HepG2 (cell line): ENCODE data around the gene HES6. TPM values are rescaled to one million over a fixed set of nuclear protein-coding genes. Genes with fewer than 3 reads are reported as not detected.
A peak's percentile ranks its signal among the peaks of the same experiment; 100 is the strongest.

Experiments
- ESRRA ChIP-seq: sonication (generic); formaldehyde crosslinking; IDR thresholded peaks from 2 replicates; pipeline ENCODE4 v1.5.1; 2020; ENCODE audit warnings: mild to moderate bottlenecking, low read depth, missing genetic modification reagents
- IKZF1 ChIP-seq: fragments of 450-650 bp; IDR thresholded peaks from 2 replicates; pipeline ENCODE4 v1.7.1; 2016
- ISX ChIP-seq: sonication (generic); formaldehyde crosslinking; conservative IDR thresholded peaks from 2 replicates; pipeline ENCODE4 v1.5.0; 2020; ENCODE audit warnings: missing genetic modification reagents
- MIER2 ChIP-seq: IDR thresholded peaks from 2 replicates; pipeline ENCODE4 v1.6.1; 2016; ENCODE audit warnings: missing biosample characterization, missing genetic modification reagents
- MIXL1 ChIP-seq: IDR thresholded peaks from 2 replicates; pipeline ENCODE4 v1.6.1; 2016
- NKX3-1 ChIP-seq: sonication (generic); formaldehyde crosslinking; IDR thresholded peaks from 2 replicates; pipeline ENCODE4 v1.5.0; 2020; ENCODE audit warnings: missing genetic modification reagents
- POLR2A ChIP-seq, 2 experiments: IDR thresholded peaks; 2 replicates each; pipeline ENCODE4 v1.6.1; 2011; ENCODE audit warnings: low read depth in 2 of 2, low read length in 2 of 2, mild to moderate bottlenecking in 1 of 2, moderate library complexity in 1 of 2; ENCODE audit not compliant: insufficient read depth in 1 of 2
- RXRA ChIP-seq: sonication (generic); formaldehyde crosslinking; IDR thresholded peaks from 2 replicates; pipeline ENCODE4 v1.5.1; 2020; ENCODE audit warnings: missing genetic modification reagents
- SKI ChIP-seq: fragments of 450-650 bp; IDR thresholded peaks from one replicate; pipeline ENCODE4 v1.6.1; 2018; ENCODE audit warnings: mild to moderate bottlenecking; ENCODE audit not compliant: partially characterized antibody
- STAT5B ChIP-seq: sonication (generic); formaldehyde crosslinking; IDR thresholded peaks from 2 replicates; pipeline ENCODE4 v1.4.0; 2020; ENCODE audit warnings: missing genetic modification reagents
- ZBTB37 ChIP-seq: sonication (generic); formaldehyde crosslinking; IDR thresholded peaks from 2 replicates; pipeline ENCODE4 v1.4.0; 2020; ENCODE audit warnings: mild to moderate bottlenecking, missing genetic modification reagents
- ZBTB44 ChIP-seq: sonication (generic); formaldehyde crosslinking; IDR thresholded peaks from 2 replicates; pipeline ENCODE4 v1.4.0; 2020; ENCODE audit warnings: missing genetic modification reagents
- ZBTB49 ChIP-seq: sonication (generic); formaldehyde crosslinking; IDR thresholded peaks from 2 replicates; pipeline ENCODE4 v1.4.0; 2020; ENCODE audit warnings: missing genetic modification reagents, borderline replicate concordance
- ZFP62 ChIP-seq: sonication (generic); formaldehyde crosslinking; IDR thresholded peaks from 2 replicates; pipeline ENCODE4 v1.4.0; 2020; ENCODE audit warnings: missing genetic modification reagents
- ZKSCAN5 ChIP-seq: sonication (generic); formaldehyde crosslinking; IDR thresholded peaks from 2 replicates; pipeline ENCODE4 v1.5.1; 2020; ENCODE audit warnings: mild to moderate bottlenecking, missing genetic modification reagents
- ZNF335 ChIP-seq: sonication (generic); formaldehyde crosslinking; IDR thresholded peaks from 2 replicates; pipeline ENCODE4 v1.4.0; 2020; ENCODE audit warnings: missing genetic modification reagents
- ZNF468 ChIP-seq: sonication (generic); formaldehyde crosslinking; IDR thresholded peaks from 2 replicates; pipeline ENCODE4 v1.8.0; 2022; ENCODE audit warnings: mild to moderate bottlenecking, moderate library complexity, missing genetic modification reagents
- ZNF503 ChIP-seq: sonication (generic); formaldehyde crosslinking; IDR thresholded peaks from 2 replicates; pipeline ENCODE4 v1.4.0; 2020; ENCODE audit warnings: missing genetic modification reagents
- ZNF530 ChIP-seq: sonication (generic); formaldehyde crosslinking; IDR thresholded peaks from 2 replicates; pipeline ENCODE4 v1.5.0; 2020; ENCODE audit warnings: low read depth, mild to moderate bottlenecking, missing genetic modification reagents
- ZNF564 ChIP-seq: sonication (generic); formaldehyde crosslinking; IDR thresholded peaks from 2 replicates; pipeline ENCODE4 v1.8.1; 2023; ENCODE audit warnings: mild to moderate bottlenecking, missing genetic modification reagents
- ZNF891 ChIP-seq: sonication (generic); formaldehyde crosslinking; IDR thresholded peaks from 2 replicates; pipeline ENCODE4 v1.5.0; 2020; ENCODE audit warnings: mild to moderate bottlenecking, missing genetic modification reagents
- ZSCAN31 ChIP-seq: sonication (generic); formaldehyde crosslinking; IDR thresholded peaks from 2 replicates; pipeline ENCODE4 v1.5.0; 2020; ENCODE audit warnings: low read depth, mild to moderate bottlenecking, missing genetic modification reagents
- polyA plus RNA-seq, 8 experiments: library from polyadenylated mRNA; depleted of rRNA in 3 of 8; stranded (reverse) in 7 of 8; unstranded in 1 of 8; fragments of >200 nt; fragmentation: Illumina TruSeq in 4 of 8; extraction: Trizol in 4 of 8; gene quantifications; 2 replicates each; pipeline versions ENCODE4 v1.2.1 to v1.2.3, GENCODE V29; 2011 to 2016; ENCODE audit warnings: low read depth in 4 of 8, missing spikeins in 1 of 8, mixed read lengths in 1 of 8; ENCODE audit not compliant: insufficient read depth in 1 of 8
- total RNA-seq, 5 experiments: library from RNA; depleted of rRNA; stranded (reverse); fragments of >200 nt; fragmentation: Illumina TruSeq; extraction: Trizol; gene quantifications; 2 replicates each; pipeline ENCODE4 v1.2.3, GENCODE V29; 2016; ENCODE audit warnings: low read depth in 1 of 5
- TF ChIP-seq, protein P1 (sequence below): IDR thresholded peaks from 2 replicates; pipeline ENCODE4 v1.6.1; 2016; ENCODE audit warnings: low read depth, control low read depth

HES6 gene
- total and polyA plus RNA-seq, 2 of the 13 experiments (the other 11 are each of a cell fraction or from before 2014, with no cell fraction given), result 19.5 to 82.8 TPM

DNA sequence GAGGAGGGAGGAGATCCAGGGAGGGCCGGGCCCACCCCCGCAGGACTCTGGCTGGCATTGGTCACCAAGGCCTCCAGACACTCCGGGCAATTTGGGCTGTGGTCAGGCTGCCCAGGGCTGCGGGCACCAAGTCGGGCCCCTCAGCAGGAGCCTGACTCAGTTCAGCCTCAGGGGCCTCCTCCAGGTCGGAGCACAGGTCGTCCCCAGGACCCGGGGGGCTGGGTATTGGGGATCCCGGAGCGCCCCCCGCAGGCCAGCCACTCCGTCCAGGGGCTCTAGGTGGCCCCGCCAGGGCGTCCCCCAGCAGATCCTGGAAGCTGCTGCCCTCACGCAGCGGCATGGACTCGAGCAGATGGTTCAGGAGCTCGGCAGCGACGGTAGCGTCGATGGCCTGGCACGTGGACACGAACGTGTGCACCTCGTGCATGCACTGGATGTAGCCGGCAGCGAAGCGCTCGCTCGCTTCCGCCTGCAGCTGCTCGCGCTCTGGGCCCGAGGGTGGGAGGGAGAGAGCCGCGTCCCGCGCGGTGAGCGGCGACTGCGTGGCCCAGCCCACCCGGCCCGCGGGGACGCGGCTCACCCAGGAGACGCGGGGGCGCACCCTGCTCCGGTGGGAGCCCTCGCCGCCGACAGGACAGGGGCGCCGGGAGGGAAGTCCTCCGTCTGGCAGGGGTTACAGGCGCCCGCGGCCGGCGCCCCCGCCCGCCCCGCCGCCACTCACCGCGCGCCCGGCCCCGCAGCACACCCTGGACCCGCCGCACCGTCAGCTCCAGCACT lies 884 bp downstream of the HES6 start (continued):
- TF ChIP-seq ZBTB49 (CRISPR knock-in tag) (peak; percentile 96), ZNF335 (CRISPR knock-in tag) (0 out of 2 replicates have a peak, but pooled peaks have one; percentile 81), SKI (no peak), NKX3-1 (peak; percentile 100), ZNF503 (CRISPR knock-in tag) (peak; percentile 79), STAT5B (peak; percentile 97), ZKSCAN5 (CRISPR knock-in tag) (no peak), ZBTB37 (CRISPR knock-in tag) (peak; percentile 85), RXRA (CRISPR knock-in tag) (peak; percentile 78), ISX (peak; percentile 99), ZNF468 (CRISPR knock-in tag) (peak; percentile 98), ZSCAN31 (CRISPR knock-in tag) (peak; percentile 84), ZNF530 (peak; percentile 96), POLR2A (IDR thresholded peaks at IDR 0.05; ENCODE audit: insufficient read depth in 1 of 2, low read depth in 2 of 2, low read length in 2 of 2) (0 out of 4 replicates have a peak, but pooled peaks of 1 of the 2 experiments have one; percentile 17), ZNF564 (peak; percentile 81), ZFP62 (CRISPR knock-in tag) (no peak), IKZF1 (no peak), MIER2 (peak; percentile 55; the same call in 1 of the 2 replicates), ZBTB44 (CRISPR knock-in tag) (peak; percentile 98), ESRRA (CRISPR knock-in tag) (peak; percentile 84), MIXL1 (CRISPR knock-in tag) (peak; percentile 86), ZNF891 (CRISPR knock-in tag) (peak; percentile 95)
- TF ChIP-seq, protein P1, sequence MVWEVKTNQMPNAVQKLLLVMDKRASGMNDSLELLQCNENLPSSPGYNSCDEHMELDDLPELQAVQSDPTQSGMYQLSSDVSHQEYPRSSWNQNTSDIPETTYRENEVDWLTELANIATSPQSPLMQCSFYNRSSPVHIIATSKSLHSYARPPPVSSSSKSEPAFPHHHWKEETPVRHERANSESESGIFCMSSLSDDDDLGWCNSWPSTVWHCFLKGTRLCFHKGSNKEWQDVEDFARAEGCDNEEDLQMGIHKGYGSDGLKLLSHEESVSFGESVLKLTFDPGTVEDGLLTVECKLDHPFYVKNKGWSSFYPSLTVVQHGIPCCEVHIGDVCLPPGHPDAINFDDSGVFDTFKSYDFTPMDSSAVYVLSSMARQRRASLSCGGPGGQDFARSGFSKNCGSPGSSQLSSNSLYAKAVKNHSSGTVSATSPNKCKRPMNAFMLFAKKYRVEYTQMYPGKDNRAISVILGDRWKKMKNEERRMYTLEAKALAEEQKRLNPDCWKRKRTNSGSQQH (CRISPR knock-in tag), result peak; percentile 94
